HL-60 (cell line): Measurements from ENCODE around the gene HCRT.

Experiments
- SPI1 ChIP-seq: IDR thresholded peaks from 2 replicates; pipeline ENCODE4 v1.6.1; 2012; ENCODE audit warnings: low read depth, mild to moderate bottlenecking, borderline replicate concordance
- TF ChIP-seq, protein P1 (sequence below): IDR thresholded peaks from one replicate; pipeline ENCODE4 v1.5.1; 2011; ENCODE audit warnings: low read length, control low read depth, inconsistent platforms; ENCODE audit not compliant: insufficient read depth

DNA sequence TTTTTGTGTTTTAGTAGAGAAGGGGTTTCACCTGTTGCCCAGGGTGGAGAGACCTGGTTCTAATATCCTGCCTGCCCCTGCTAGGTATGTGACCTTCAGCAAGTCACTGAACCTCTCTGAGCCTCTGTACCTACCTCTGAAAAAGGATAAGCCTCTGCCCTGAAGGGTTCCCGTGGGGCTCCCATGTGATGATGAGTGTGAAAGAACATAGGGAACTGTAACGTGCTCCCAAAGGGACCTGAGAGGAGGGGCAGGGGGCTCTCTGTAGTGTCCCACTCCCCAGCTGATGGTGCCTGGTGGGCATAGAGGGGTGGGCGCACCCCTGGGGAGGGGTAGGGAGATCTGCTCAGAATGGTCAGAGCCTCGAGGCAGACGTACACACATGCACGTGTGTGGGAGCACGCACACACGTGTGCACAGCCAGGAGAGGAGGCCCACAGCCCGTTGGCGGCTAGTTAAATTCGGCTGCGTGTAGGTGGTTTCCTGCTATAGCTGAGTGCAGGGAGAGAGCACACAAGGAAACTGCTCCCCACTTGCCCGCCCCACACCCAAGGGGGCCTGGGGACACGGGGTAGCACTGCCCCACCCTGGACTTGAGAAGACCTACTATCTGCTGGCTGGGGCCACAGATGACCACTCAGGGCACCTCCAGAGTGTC, 11.0 kb downstream of the HCRT start:
- TF ChIP-seq, protein P1, sequence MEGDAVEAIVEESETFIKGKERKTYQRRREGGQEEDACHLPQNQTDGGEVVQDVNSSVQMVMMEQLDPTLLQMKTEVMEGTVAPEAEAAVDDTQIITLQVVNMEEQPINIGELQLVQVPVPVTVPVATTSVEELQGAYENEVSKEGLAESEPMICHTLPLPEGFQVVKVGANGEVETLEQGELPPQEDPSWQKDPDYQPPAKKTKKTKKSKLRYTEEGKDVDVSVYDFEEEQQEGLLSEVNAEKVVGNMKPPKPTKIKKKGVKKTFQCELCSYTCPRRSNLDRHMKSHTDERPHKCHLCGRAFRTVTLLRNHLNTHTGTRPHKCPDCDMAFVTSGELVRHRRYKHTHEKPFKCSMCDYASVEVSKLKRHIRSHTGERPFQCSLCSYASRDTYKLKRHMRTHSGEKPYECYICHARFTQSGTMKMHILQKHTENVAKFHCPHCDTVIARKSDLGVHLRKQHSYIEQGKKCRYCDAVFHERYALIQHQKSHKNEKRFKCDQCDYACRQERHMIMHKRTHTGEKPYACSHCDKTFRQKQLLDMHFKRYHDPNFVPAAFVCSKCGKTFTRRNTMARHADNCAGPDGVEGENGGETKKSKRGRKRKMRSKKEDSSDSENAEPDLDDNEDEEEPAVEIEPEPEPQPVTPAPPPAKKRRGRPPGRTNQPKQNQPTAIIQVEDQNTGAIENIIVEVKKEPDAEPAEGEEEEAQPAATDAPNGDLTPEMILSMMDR, result no peak
- no peak for TF ChIP-seq SPI1
